GM19351 (cell line): ENCODE data around the gene MRPL9.
"Not testable (repeated sequence)": the region's sequence is repeated elsewhere in the genome, so short reads cannot be mapped to it uniquely, and the experiment has no call there.

ENCODE experiments used
- ATAC-seq: cut with Tn5 transposase; IDR thresholded peaks from one replicate; pipeline ENCODE4 v1.9.1; 2021; ENCODE audit warnings: mild to moderate bottlenecking, moderate library complexity; ENCODE audit not compliant: unreplicated experiment

Gene MRPL9

GRCh38 chr1:151733995-151734394, 29.3 kb downstream of the MRPL9 start:
- not testable (repeated sequence) for ATAC-seq

GRCh38 chr1:151733126-151733525, 30.2 kb downstream of the MRPL9 start:
- no peak for ATAC-seq

GRCh38 chr1:151729966-151730291, 33.4 kb downstream of the MRPL9 start:
- no peak for ATAC-seq

- ATAC-seq = no peak
These were observed 33.9 kb downstream of the MRPL9 start for GRCh38 chr1:151729157-151729965.

- no peak for ATAC-seq
These were observed 34.9 kb downstream of the MRPL9 start for GRCh38 chr1:151728151-151729054.

GRCh38 chr1:151723726-151724370, 39.4 kb downstream of the MRPL9 start:
- no peak for ATAC-seq

- no peak for ATAC-seq
These were observed 41.3 kb downstream of the MRPL9 start for GRCh38 chr1:151721788-151722510.

- peak; percentile 55 for ATAC-seq
These were observed 42.1 kb downstream of the MRPL9 start, which contains the start of gene RIIAD1 for GRCh38 chr1:151720974-151721787. TSS of gene RIIAD1 (plus strand) at chr1:151721522. CDS start at chr1:151721537, 15 bp downstream.

- no peak for ATAC-seq
These were observed 42.7 kb downstream of the MRPL9 start for GRCh38 chr1:151720554-151720953.

GRCh38 chr1:151720125-151720524, 43.2 kb downstream of the MRPL9 start:
- ATAC-seq = no peak

GRCh38 chr1:151718666-151719065, 44.6 kb downstream of the MRPL9 start:
- no peak for ATAC-seq

GRCh38 chr1:151718011-151718431, 45.3 kb downstream of the MRPL9 start:
- ATAC-seq = no peak

GRCh38 chr1:151716771-151717631, 46.3 kb downstream of the MRPL9 start, which contains the start of gene CELF3:
TSS of gene CELF3 (minus strand) at chr1:151716803. CDS start at chr1:151716020, 783 bp downstream.
- no peak for ATAC-seq

GRCh38 chr1:151716405-151716762, 46.9 kb downstream of the MRPL9 start:
- ATAC-seq = no peak

GRCh38 chr1:151715726-151716404, 47.4 kb downstream of the MRPL9 start:
- ATAC-seq = no peak

- ATAC-seq = no peak
These were observed 48.2 kb downstream of the MRPL9 start for GRCh38 chr1:151714820-151715725.

GRCh38 chr1:151713874-151714273, 49.4 kb downstream of the MRPL9 start:
- no peak for ATAC-seq
